HEK293 (cell line): Measurements from ENCODE around the gene TEC.

ENCODE experiments used
- FEZF1 ChIP-seq: fragments of 450-650 bp; formaldehyde crosslinking; IDR thresholded peaks from 2 replicates; pipeline ENCODE4 v1.5.1; 2016; ENCODE audit warnings: missing biosample characterization, missing genetic modification characterization
- GFI1B ChIP-seq: fragments of 450-650 bp; formaldehyde crosslinking; IDR thresholded peaks from 2 replicates; pipeline ENCODE4 v1.5.1; 2016; ENCODE audit warnings: missing biosample characterization, missing genetic modification characterization
- PBX3 ChIP-seq: sonication (generic); formaldehyde crosslinking; IDR thresholded peaks from 2 replicates; pipeline ENCODE4 v1.8.1; 2022; ENCODE audit warnings: mild to moderate bottlenecking, moderate library complexity, missing genetic modification reagents
- REST ChIP-seq: fragments of 450-650 bp; formaldehyde crosslinking; IDR thresholded peaks from 2 replicates; pipeline ENCODE4 v1.5.1; 2016; ENCODE audit warnings: missing biosample characterization, missing genetic modification characterization
- ZIC2 ChIP-seq: fragments of 450-650 bp; formaldehyde crosslinking; IDR thresholded peaks from 2 replicates; pipeline ENCODE4 v1.5.1; 2016; ENCODE audit warnings: missing biosample characterization, missing genetic modification characterization
- ZNF121 ChIP-seq: fragments of 450-650 bp; formaldehyde crosslinking; IDR thresholded peaks from 2 replicates; pipeline ENCODE4 v1.5.1; 2016; ENCODE audit warnings: missing biosample characterization, missing genetic modification characterization
- ZNF138 ChIP-seq: fragments of 450-650 bp; formaldehyde crosslinking; IDR thresholded peaks from 2 replicates; pipeline ENCODE4 v1.5.1; 2016; ENCODE audit warnings: missing biosample characterization, missing genetic modification characterization, borderline replicate concordance
- ZNF175 ChIP-seq: fragments of 450-650 bp; formaldehyde crosslinking; IDR thresholded peaks from 2 replicates; pipeline ENCODE4 v1.5.1; 2016; ENCODE audit warnings: missing biosample characterization, missing genetic modification characterization
- ZNF239 ChIP-seq: fragments of 450-650 bp; formaldehyde crosslinking; IDR thresholded peaks from 2 replicates; pipeline ENCODE4 v1.5.1; 2016; ENCODE audit warnings: missing biosample characterization, missing genetic modification characterization
- ZNF266 ChIP-seq: fragments of 450-650 bp; formaldehyde crosslinking; IDR thresholded peaks from 2 replicates; pipeline ENCODE4 v1.5.1; 2016; ENCODE audit warnings: missing biosample characterization, missing genetic modification characterization, low read depth
- ZNF341 ChIP-seq: fragments of 450-650 bp; formaldehyde crosslinking; IDR thresholded peaks from 2 replicates; pipeline ENCODE4; 2016; ENCODE audit warnings: low read depth, missing biosample characterization, missing genetic modification characterization
- ZNF404 ChIP-seq: fragments of 450-650 bp; formaldehyde crosslinking; IDR thresholded peaks from 2 replicates; pipeline ENCODE4 v1.5.1; 2017; ENCODE audit warnings: missing biosample characterization, missing genetic modification characterization
- ZNF449 ChIP-seq: fragments of 450-650 bp; formaldehyde crosslinking; IDR thresholded peaks from 2 replicates; pipeline ENCODE4 v1.5.1; 2017; ENCODE audit warnings: missing biosample characterization, mild to moderate bottlenecking, missing genetic modification characterization, moderate library complexity
- ZNF514 ChIP-seq: fragments of 450-650 bp; formaldehyde crosslinking; IDR thresholded peaks from 2 replicates; pipeline ENCODE4 v1.5.1; 2016; ENCODE audit warnings: missing biosample characterization, missing genetic modification characterization
- ZNF571 ChIP-seq: fragments of 450-650 bp; formaldehyde crosslinking; IDR thresholded peaks from 2 replicates; pipeline ENCODE4 v1.5.0; 2017; ENCODE audit warnings: missing biosample characterization, missing genetic modification characterization
- ZNF692 ChIP-seq: fragments of 450-650 bp; formaldehyde crosslinking; IDR thresholded peaks from 2 replicates; pipeline ENCODE4 v1.5.1; 2016; ENCODE audit warnings: missing biosample characterization, missing genetic modification characterization
- ZNF792 ChIP-seq: fragments of 450-650 bp; formaldehyde crosslinking; IDR thresholded peaks from 2 replicates; pipeline ENCODE4 v1.5.1; 2016; ENCODE audit warnings: missing biosample characterization, missing genetic modification characterization
- TF ChIP-seq, protein P1 (sequence below): fragments of 450-650 bp; formaldehyde crosslinking; IDR thresholded peaks from 2 replicates; pipeline ENCODE4 v1.5.1; 2016; ENCODE audit warnings: missing biosample characterization, missing genetic modification characterization
- TF ChIP-seq, protein P2 (sequence below): fragments of 450-650 bp; formaldehyde crosslinking; IDR thresholded peaks from 2 replicates; pipeline ENCODE4 v1.5.1; 2017; ENCODE audit warnings: missing biosample characterization, missing genetic modification characterization
- TF ChIP-seq, protein P3 (sequence below): fragments of 450-650 bp; formaldehyde crosslinking; IDR thresholded peaks from 2 replicates; pipeline ENCODE4 v1.5.1; 2016; ENCODE audit warnings: missing biosample characterization, missing genetic modification characterization
- TF ChIP-seq, protein P4 (sequence below): fragments of 450-650 bp; IDR thresholded peaks from 2 replicates; pipeline ENCODE4 v1.5.1; 2018; ENCODE audit warnings: missing biosample characterization, missing genetic modification characterization

TEC gene

DNA sequence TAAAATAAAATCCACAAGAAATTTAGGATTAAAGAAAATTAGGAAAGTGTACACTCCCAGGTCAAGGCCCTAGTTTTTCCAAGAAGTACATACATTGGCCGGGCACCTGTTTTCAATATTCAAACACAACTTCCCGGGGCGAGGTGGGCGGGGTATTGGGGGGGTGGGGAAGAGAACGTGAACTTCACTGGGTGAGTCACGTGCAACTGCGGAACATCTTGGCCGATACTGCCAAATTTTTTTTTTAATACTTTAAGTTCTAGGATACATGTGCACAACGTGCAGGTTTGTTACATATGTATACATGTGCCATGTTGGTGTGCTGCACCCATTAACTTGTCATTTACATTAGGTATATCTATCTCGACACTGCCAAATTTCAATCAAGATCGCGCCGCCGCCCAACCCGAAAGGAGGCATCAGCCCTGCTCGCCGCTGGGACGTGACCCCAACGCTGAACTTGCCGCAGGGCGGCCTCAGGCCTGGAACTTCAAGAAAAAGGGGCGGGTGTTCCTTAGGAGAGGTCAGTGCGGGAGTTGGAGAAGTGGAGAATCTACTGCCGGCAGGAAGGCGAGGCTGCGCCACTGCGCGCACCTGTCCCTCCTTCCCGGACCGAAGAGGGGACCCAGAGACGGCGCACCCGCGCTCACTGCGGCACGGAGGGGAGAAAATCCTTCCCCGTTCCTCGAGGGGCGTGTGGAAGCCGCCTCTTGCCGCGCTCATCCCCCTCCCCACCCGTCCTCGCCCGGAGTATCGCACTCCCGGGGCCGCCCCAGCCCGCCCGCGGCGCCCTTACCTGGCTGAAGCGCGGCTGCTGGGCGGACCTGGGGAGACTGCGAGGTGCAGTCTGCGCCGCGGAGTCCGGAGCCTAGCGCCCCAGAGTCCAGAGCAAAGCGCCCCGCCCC, at the start of gene TEC (continued):
- TF ChIP-seq, protein P1, sequence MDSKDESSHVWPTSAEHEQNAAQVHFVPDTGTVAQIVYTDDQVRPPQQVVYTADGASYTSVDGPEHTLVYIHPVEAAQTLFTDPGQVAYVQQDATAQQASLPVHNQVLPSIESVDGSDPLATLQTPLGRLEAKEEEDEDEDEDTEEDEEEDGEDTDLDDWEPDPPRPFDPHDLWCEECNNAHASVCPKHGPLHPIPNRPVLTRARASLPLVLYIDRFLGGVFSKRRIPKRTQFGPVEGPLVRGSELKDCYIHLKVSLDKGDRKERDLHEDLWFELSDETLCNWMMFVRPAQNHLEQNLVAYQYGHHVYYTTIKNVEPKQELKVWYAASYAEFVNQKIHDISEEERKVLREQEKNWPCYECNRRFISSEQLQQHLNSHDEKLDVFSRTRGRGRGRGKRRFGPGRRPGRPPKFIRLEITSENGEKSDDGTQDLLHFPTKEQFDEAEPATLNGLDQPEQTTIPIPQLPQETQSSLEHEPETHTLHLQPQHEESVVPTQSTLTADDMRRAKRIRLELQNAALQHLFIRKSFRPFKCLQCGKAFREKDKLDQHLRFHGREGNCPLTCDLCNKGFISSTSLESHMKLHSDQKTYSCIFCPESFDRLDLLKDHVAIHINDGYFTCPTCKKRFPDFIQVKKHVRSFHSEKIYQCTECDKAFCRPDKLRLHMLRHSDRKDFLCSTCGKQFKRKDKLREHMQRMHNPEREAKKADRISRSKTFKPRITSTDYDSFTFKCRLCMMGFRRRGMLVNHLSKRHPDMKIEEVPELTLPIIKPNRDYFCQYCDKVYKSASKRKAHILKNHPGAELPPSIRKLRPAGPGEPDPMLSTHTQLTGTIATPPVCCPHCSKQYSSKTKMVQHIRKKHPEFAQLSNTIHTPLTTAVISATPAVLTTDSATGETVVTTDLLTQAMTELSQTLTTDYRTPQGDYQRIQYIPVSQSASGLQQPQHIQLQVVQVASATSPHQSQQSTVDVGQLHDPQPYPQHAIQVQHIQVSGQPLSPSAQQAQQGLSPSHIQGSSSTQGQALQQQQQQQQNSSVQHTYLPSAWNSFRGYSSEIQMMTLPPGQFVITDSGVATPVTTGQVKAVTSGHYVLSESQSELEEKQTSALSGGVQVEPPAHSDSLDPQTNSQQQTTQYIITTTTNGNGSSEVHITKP: no peak
- TF ChIP-seq, protein P2, sequence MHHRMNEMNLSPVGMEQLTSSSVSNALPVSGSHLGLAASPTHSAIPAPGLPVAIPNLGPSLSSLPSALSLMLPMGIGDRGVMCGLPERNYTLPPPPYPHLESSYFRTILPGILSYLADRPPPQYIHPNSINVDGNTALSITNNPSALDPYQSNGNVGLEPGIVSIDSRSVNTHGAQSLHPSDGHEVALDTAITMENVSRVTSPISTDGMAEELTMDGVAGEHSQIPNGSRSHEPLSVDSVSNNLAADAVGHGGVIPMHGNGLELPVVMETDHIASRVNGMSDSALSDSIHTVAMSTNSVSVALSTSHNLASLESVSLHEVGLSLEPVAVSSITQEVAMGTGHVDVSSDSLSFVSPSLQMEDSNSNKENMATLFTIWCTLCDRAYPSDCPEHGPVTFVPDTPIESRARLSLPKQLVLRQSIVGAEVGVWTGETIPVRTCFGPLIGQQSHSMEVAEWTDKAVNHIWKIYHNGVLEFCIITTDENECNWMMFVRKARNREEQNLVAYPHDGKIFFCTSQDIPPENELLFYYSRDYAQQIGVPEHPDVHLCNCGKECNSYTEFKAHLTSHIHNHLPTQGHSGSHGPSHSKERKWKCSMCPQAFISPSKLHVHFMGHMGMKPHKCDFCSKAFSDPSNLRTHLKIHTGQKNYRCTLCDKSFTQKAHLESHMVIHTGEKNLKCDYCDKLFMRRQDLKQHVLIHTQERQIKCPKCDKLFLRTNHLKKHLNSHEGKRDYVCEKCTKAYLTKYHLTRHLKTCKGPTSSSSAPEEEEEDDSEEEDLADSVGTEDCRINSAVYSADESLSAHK (tag by site-specific recombination): no peak
- no peak for TF ChIP-seq ZNF266
- TF ChIP-seq GFI1B (tag by site-specific recombination): no peak
- no peak for TF ChIP-seq ZNF341
- TF ChIP-seq REST: no peak
- TF ChIP-seq ZNF121: no peak
- TF ChIP-seq ZNF404 (tag by site-specific recombination): no peak
- no peak for TF ChIP-seq ZNF175 (tag by site-specific recombination)
- peak; percentile 77 for TF ChIP-seq ZNF449 (tag by site-specific recombination)
- TF ChIP-seq ZNF792: no peak; the same call in 1 of the 2 replicates
- no peak for TF ChIP-seq ZNF138
- TF ChIP-seq ZNF239: no peak
- TF ChIP-seq ZNF692: peak; percentile 21; the same call in 1 of the 2 replicates
- no peak for TF ChIP-seq PBX3 (CRISPR knock-in tag)
- no peak for TF ChIP-seq ZIC2 (tag by site-specific recombination)
- TF ChIP-seq ZNF514 (tag by site-specific recombination): no peak
- TF ChIP-seq ZNF571 (tag by site-specific recombination): no peak
- no peak for TF ChIP-seq FEZF1 (tag by site-specific recombination)
- TF ChIP-seq, protein P3, sequence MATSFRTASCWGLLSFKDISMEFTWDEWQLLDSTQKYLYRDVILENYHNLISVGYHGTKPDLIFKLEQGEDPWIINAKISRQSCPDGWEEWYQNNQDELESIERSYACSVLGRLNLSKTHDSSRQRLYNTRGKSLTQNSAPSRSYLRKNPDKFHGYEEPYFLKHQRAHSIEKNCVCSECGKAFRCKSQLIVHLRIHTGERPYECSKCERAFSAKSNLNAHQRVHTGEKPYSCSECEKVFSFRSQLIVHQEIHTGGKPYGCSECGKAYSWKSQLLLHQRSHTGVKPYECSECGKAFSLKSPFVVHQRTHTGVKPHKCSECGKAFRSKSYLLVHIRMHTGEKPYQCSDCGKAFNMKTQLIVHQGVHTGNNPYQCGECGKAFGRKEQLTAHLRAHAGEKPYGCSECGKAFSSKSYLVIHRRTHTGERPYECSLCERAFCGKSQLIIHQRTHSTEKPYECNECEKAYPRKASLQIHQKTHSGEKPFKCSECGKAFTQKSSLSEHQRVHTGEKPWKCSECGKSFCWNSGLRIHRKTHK (tag by site-specific recombination): no peak
- TF ChIP-seq, protein P4, sequence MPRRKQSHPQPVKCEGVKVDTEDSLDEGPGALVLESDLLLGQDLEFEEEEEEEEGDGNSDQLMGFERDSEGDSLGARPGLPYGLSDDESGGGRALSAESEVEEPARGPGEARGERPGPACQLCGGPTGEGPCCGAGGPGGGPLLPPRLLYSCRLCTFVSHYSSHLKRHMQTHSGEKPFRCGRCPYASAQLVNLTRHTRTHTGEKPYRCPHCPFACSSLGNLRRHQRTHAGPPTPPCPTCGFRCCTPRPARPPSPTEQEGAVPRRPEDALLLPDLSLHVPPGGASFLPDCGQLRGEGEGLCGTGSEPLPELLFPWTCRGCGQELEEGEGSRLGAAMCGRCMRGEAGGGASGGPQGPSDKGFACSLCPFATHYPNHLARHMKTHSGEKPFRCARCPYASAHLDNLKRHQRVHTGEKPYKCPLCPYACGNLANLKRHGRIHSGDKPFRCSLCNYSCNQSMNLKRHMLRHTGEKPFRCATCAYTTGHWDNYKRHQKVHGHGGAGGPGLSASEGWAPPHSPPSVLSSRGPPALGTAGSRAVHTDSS (tag by site-specific recombination): no peak
